GM23248 (cell line): ENCODE measurements around the gene SZT2. TPM values are rescaled to one million over a fixed set of nuclear protein-coding genes. Genes with fewer than 3 reads are reported as not detected.
A peak's percentile ranks its signal among the peaks of the same experiment; 100 is the strongest.

Experiments used
- DNase-seq: peaks from one replicate; pipeline ENCODE4 v3.0.0-alpha.2; 2015
- H2AFZ ChIP-seq: fragments of 200-600 bp; sonication (generic); 2 replicates; pipeline ENCODE4 v1.6.1; 2016; ENCODE audit warnings: antibody characterized with exemption
- H3F3A ChIP-seq: fragments of 200-600 bp; sonication (generic); 2 replicates; pipeline ENCODE4 v1.6.1; 2016; ENCODE audit warnings: mild to moderate bottlenecking, antibody characterized with exemption, mixed run types; ENCODE audit not compliant: insufficient read depth
- H3K27ac ChIP-seq: fragments of 200-600 bp; sonication (generic); 2 replicates; pipeline ENCODE4 v1.5.1; 2016; ENCODE audit warnings: mild to moderate bottlenecking
- H3K27me3 ChIP-seq: fragments of 200-600 bp; sonication (generic); replicated peaks from 2 replicates; pipeline ENCODE4 v1.6.1; 2016; ENCODE audit warnings: mild to moderate bottlenecking; ENCODE audit not compliant: insufficient read depth
- H3K36me3 ChIP-seq: fragments of 200-600 bp; sonication (generic); 2 replicates; pipeline ENCODE4 v1.6.1; 2016; ENCODE audit warnings: low read depth, mild to moderate bottlenecking
- H3K4me1 ChIP-seq: fragments of 200-600 bp; sonication (generic); 2 replicates; pipeline ENCODE4 v1.6.1; 2016; ENCODE audit warnings: mild to moderate bottlenecking; ENCODE audit not compliant: insufficient read depth
- H3K4me2 ChIP-seq: fragments of 200-600 bp; sonication (generic); one replicate; pipeline ENCODE4 v1.6.1; 2016; ENCODE audit warnings: mild to moderate bottlenecking; ENCODE audit not compliant: unreplicated experiment
- H3K4me3 ChIP-seq: fragments of 200-600 bp; sonication (generic); 2 replicates; pipeline ENCODE4 v1.5.1; 2016; ENCODE audit warnings: mild to moderate bottlenecking
- H3K79me2 ChIP-seq: fragments of 200-600 bp; sonication (generic); 2 replicates; pipeline ENCODE4 v1.6.1; 2016; ENCODE audit warnings: mild to moderate bottlenecking; ENCODE audit not compliant: insufficient read depth
- H3K9ac ChIP-seq: fragments of 200-600 bp; sonication (generic); 2 replicates; pipeline ENCODE4 v1.6.1; 2016; ENCODE audit warnings: mild to moderate bottlenecking
- H3K9me2 ChIP-seq: fragments of 200-600 bp; sonication (generic); 2 replicates; pipeline ENCODE4 v1.6.1; 2016; ENCODE audit warnings: mixed run types, mild to moderate bottlenecking, moderate library complexity; ENCODE audit not compliant: insufficient read depth
- H3K9me3 ChIP-seq: fragments of 200-600 bp; sonication (generic); one replicate; pipeline ENCODE4 v1.6.1; 2017; ENCODE audit warnings: low read depth
- H4K20me1 ChIP-seq: fragments of 200-600 bp; sonication (generic); 2 replicates; pipeline ENCODE4 v1.6.0; 2016; ENCODE audit not compliant: insufficient read depth
- EZH2 ChIP-seq: fragments of 200-600 bp; sonication (generic); IDR thresholded peaks from 2 replicates; pipeline ENCODE4 v1.6.1; 2018; ENCODE audit warnings: antibody characterized with exemption, mild to moderate bottlenecking; ENCODE audit not compliant: insufficient read depth, poor library complexity, severe bottlenecking
- EZH2phosphoT487 ChIP-seq: fragments of 200-600 bp; sonication (generic); IDR thresholded peaks from 2 replicates; pipeline ENCODE4 v1.6.1; 2018; ENCODE audit warnings: antibody characterized with exemption, moderate library complexity, mild to moderate bottlenecking, low read depth; ENCODE audit not compliant: insufficient read depth
- WGBS, 2 experiments: methylation state at CpG; one replicate each; pipeline ENCODE4 v1.1.6; 2015 to 2017; ENCODE audit warnings: low lambda C conversion rate in 2 of 2, low coverage in 1 of 2; ENCODE audit errors: missing lambda C conversion rate in 2 of 2; 5-methylcytosine and 5-hydroxymethylcytosine counted together
- in situ Hi-C: fragments of 300-500 bp; cut with MboI; formaldehyde crosslinking; loops from 2 replicates; pipeline ENCODE4 v1.15.0; 2020
- polyA plus RNA-seq: library from polyadenylated mRNA; unstranded; fragments of >200 nt; fragmentation: Nextera tagmentation; extraction: Ambion mirVana; gene quantifications from 2 replicates; pipeline ENCODE4 v1.2.1, GENCODE V29; 2016
- total RNA-seq: library from RNA; depleted of rRNA; stranded (reverse); fragments of >200 nt; shearing (Covaris generic); gene quantifications from 2 replicates; pipeline ENCODE4 v1.2.3, GENCODE V29; 2014

The SZT2 gene
- total and polyA plus RNA-seq, 2 experiments from 2014 or later: 6.4 to 12.6 TPM

GRCh38 chr1:43488165-43488564, 98.5 kb downstream of the SZT2 start:
- Histone ChIP-seq H3K9me3 (no peaks in the 10 kb centered on the region), H2AFZ (no peak overlapping the region), H3K4me3 (no peak overlapping the region), H3F3A (no peaks in the 10 kb centered on the region), H3K4me1 (peaks cover 2% of the 10 kb centered on the region; the same call in 1 of the 2 replicates), H3K27me3 (no peaks in the 10 kb centered on the region), H4K20me1 (no peaks in the 10 kb centered on the region), H3K4me2 (no peak overlapping the region), H3K27ac (no peak overlapping the region), H3K36me3 (no peaks in the 10 kb centered on the region), H3K9ac (no peak overlapping the region), H3K9me2 (no peaks in the 10 kb centered on the region), H3K79me2 (no peaks in the 10 kb centered on the region)
- TF ChIP-seq EZH2 (no peak), EZH2phosphoT487 (no peak)
- DNase-seq: no peak
- in situ Hi-C loops: no loop called here
- 37 to 68% methylated on average over 1 of the region's 1 CpG for WGBS, 2 experiments

DNA sequence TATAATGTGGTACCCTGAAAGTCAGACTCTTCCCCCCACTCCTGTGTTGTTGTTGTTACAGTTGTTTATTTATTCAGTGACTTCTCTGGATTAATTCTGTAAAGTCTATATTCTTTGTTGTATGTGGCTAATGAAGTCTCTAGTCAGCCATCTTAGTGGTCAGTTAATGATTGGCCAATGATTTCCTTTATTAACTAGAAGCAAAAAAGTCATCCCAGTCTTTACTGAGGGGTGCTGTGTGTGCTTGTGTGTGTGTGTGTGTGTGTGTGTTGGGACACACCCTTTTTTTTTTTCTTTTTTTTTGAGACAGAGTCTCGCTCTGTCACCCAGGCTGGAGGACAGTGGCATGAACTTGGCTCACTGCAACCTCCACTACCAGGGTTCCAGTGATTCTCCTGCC, 101.4 kb downstream of the SZT2 start:
- in situ Hi-C loops: no loop called here
- Histone ChIP-seq H4K20me1 (no peaks in the 10 kb centered on the region), H2AFZ (no peak overlapping the region), H3F3A (no peaks in the 10 kb centered on the region), H3K4me1 (peaks cover 4% of the 10 kb centered on the region; the same call in 1 of the 2 replicates), H3K79me2 (no peaks in the 10 kb centered on the region), H3K9me2 (no peaks in the 10 kb centered on the region), H3K9ac (no peak overlapping the region), H3K4me2 (no peak overlapping the region), H3K9me3 (no peaks in the 10 kb centered on the region), H3K4me3 (no peak overlapping the region), H3K36me3 (no peaks in the 10 kb centered on the region), H3K27ac (no peak overlapping the region), H3K27me3 (no peaks in the 10 kb centered on the region)
- 92% methylated on average over 1 of the region's 1 CpG; no CpG with 5 or more reads in 1 of the 2 experiments for WGBS, 2 experiments
- TF ChIP-seq EZH2: no peak
- no peak for TF ChIP-seq EZH2phosphoT487
- no peak for DNase-seq

- Histone ChIP-seq H3K9me2 (no peaks in the 10 kb centered on the region), H3K9ac (no peak overlapping the region), H3K27me3 (no peaks in the 10 kb centered on the region), H3K4me2 (peak overlapping the region; percentile 4), H3K27ac (no peak overlapping the region), H3K9me3 (no peaks in the 10 kb centered on the region), H3K4me1 (peaks cover 4% of the 10 kb centered on the region; the same call in 1 of the 2 replicates), H2AFZ (peak overlapping the region; percentile 31), H3K4me3 (no peak overlapping the region), H3K79me2 (no peaks in the 10 kb centered on the region), H4K20me1 (no peaks in the 10 kb centered on the region), H3K36me3 (no peaks in the 10 kb centered on the region), H3F3A (no peaks in the 10 kb centered on the region)
- in situ Hi-C loops: no loop called here
- 36 to 49% methylated on average over 2 of the region's 2 CpGs for WGBS, 2 experiments
- TF ChIP-seq EZH2: no peak
- TF ChIP-seq EZH2phosphoT487: no peak
- peak; percentile 64 for DNase-seq
These were observed 103.1 kb downstream of the SZT2 start for GRCh38 chr1:43492826-43493225.

GRCh38 chr1:43493661-43494450, 104.2 kb downstream of the SZT2 start:
- peaks cover 4% of the 10 kb centered on the region; the same call in 1 of the 2 replicates for H3K4me1 ChIP-seq
- no peak overlapping the region for H3K27ac ChIP-seq
- H3K4me2 ChIP-seq: no peak overlapping the region
- TF ChIP-seq EZH2phosphoT487 (no peak), EZH2 (no peak)
- H3K9me3 ChIP-seq: no peaks in the 10 kb centered on the region
- H4K20me1 ChIP-seq: no peaks in the 10 kb centered on the region
- H3K9me2 ChIP-seq: no peaks in the 10 kb centered on the region
- H3K4me3 ChIP-seq: no peak overlapping the region
- peak overlapping the region; percentile 45; the same call in 1 of the 2 replicates for H2AFZ ChIP-seq
- in situ Hi-C loops: no loop called here
- no peaks in the 10 kb centered on the region for H3K36me3 ChIP-seq
- H3K9ac ChIP-seq: no peak overlapping the region
- no peaks in the 10 kb centered on the region for H3K79me2 ChIP-seq
- H3F3A ChIP-seq: no peaks in the 10 kb centered on the region
- no peak for DNase-seq
- WGBS, 2 experiments: 56 to 63% methylated on average over 11 of the region's 11 CpGs
- no peaks in the 10 kb centered on the region for H3K27me3 ChIP-seq
